ENCODE measurements around the gene ARL2BP.
A peak's percentile ranks its signal among the peaks of the same experiment; 100 is the strongest.
"Not testable (repeated sequence)": the region's sequence is repeated elsewhere in the genome, so short reads cannot be mapped to it uniquely, and the experiment has no call there.

ARL2BP gene

GRCh38 chr16:57244767-57245471 lies at the start of gene ARL2BP:
Gene ARL2BP, plus strand, starts transcription at chr16:57245259. Its CDS starts 109 bp downstream, at chr16:57245368.
- peak; percentile 81 for DNase-seq (ENCODE audit: low read depth)
- peak within 1 kb of the TSS; percentile 69 for H3K4me3 ChIP-seq (ENCODE audit: low read length)
- no peak for TF ChIP-seq CTCF (conservative IDR thresholded peaks at IDR 0.05; ENCODE audit: low read depth, low read length)

DNA sequence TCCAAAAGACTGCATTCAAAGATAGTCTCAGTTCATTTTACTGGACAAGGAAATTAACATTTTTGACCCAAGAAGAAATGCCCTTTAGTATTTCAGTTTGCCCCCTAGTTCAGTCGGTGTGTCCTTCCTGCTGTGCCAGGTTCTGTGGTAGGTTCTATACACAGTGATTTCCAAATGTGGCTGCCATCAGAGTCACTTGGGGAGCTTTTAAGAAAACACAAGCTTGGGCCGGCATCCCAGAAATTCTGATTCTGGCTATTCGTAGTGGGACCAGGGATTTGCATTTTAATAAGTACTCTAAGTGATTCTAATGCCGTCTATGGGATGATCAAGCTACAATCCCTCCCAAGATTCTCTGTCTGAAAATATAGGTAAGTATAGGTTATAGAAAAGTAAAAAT lies 48.8 kb upstream of the ARL2BP start:
- TF ChIP-seq CTCF (conservative IDR thresholded peaks at IDR 0.05; ENCODE audit: low read depth, low read length), result no peak
- DNase-seq (ENCODE audit: low read depth), result no peak
- H3K4me3 ChIP-seq (ENCODE audit: low read length), result no peak overlapping the region

DNA sequence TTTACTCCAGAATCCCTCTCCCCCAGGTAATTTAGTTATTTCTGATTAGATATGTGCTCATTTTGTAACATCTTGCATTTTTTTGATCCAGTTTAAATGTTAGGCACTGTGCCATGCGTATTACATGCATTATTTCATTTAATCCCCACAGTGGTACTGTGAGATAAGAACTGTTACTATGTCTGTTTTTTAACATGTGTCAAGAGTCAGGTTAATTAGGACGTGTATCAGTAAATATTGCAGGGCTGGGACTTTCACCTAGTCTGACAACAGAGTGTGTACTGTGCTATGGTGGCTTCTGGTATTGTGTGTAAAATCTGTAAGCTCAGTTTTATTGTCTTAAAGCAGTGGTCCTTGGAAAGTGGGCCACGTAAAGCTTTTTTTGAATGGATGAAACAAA lies 48.3 kb upstream of the ARL2BP start:
- DNase-seq (ENCODE audit: low read depth), result no peak
- H3K4me3 ChIP-seq (ENCODE audit: low read length), result no peak overlapping the region
- TF ChIP-seq CTCF (conservative IDR thresholded peaks at IDR 0.05; ENCODE audit: low read depth, low read length), result no peak

DNA sequence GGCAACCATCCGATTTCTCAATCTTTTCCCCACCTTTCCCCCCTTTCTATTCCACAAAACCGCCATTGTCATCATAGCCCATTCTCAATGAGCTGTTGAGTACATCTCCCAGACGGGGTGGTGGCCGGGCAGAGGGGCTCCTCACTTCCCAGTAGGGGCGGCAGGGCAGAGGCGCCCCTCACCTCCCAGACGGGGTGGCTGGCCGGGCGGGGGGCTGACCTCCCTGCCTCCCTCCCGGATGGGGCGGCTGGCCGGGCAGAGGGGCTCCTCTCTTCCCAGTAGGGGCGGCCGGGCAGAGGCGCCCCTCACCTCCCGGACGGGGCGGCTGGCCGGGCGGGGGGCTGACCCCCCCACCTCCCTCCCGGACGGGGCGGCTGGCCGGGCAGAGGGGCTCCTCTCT lies 44.7 kb upstream of the ARL2BP start:
- DNase-seq (ENCODE audit: low read depth), result not testable (repeated sequence)

GRCh38 chr16:57200926-57201325 lies 44.1 kb upstream of the ARL2BP start:
- H3K4me3 ChIP-seq (ENCODE audit: low read length); DNase-seq (ENCODE audit: low read depth): not testable (repeated sequence)

More for the DNA sequence above, 44.7 kb upstream of the ARL2BP start:
- not testable (repeated sequence) for H3K4me3 ChIP-seq (ENCODE audit: low read length)

- DNase-seq (ENCODE audit: low read depth), result no peak
- TF ChIP-seq CTCF (conservative IDR thresholded peaks at IDR 0.05; ENCODE audit: low read depth, low read length), result no peak
- H3K4me3 ChIP-seq (ENCODE audit: low read length), result no peak overlapping the region
Observed at GRCh38 chr16:57202095-57202886, 42.8 kb upstream of the ARL2BP start.

- H3K4me3 ChIP-seq (ENCODE audit: low read length), result no peak overlapping the region
- TF ChIP-seq CTCF (conservative IDR thresholded peaks at IDR 0.05; ENCODE audit: low read depth, low read length), result no peak
- DNase-seq (ENCODE audit: low read depth), result no peak
Observed at GRCh38 chr16:57203451-57203850, 41.6 kb upstream of the ARL2BP start.

DNA sequence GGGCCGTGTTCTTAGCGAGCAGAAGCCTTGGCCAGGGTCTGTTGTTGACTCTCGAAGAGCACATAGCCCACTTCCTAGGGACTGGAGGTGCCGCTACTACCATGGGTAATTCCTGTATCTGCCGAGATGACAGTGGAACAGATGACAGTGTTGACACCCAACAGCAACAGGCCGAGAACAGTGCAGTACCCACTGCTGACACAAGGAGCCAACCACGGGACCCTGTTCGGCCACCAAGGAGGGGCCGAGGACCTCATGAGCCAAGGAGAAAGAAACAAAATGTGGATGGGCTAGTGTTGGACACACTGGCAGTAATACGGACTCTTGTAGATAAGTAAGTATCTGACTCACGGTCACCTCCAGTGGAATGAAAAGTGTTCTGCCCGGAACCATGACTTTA lies 40.4 kb upstream of the ARL2BP start:
- no peak for DNase-seq (ENCODE audit: low read depth)
- no peak overlapping the region for H3K4me3 ChIP-seq (ENCODE audit: low read length)
- TF ChIP-seq CTCF (conservative IDR thresholded peaks at IDR 0.05; ENCODE audit: low read depth, low read length), result no peak
